Upper lobe of left lung (tissue), 4 donors: Measurements from ENCODE around the gene NREP.

Experiments used
- EP300 ChIP-seq, 4 donors: sonication (generic); formaldehyde crosslinking; IDR thresholded peaks; one replicate each; pipeline ENCODE4 v1.5.1; 2017; ENCODE audit warnings: antibody characterized with exemption in 4 of 4, control low read depth in 2 of 4
- TF ChIP-seq, protein P1 (sequence below), 6 experiments: fragments of 450-650 bp in 4 of 6; fragments of 200-600 bp in 2 of 6; sonication (generic) in 2 of 6; IDR thresholded peaks; one replicate each; pipeline ENCODE4 v1.5.1; 2016 to 2019; ENCODE audit warnings: antibody characterized with exemption in 6 of 6

DNA sequence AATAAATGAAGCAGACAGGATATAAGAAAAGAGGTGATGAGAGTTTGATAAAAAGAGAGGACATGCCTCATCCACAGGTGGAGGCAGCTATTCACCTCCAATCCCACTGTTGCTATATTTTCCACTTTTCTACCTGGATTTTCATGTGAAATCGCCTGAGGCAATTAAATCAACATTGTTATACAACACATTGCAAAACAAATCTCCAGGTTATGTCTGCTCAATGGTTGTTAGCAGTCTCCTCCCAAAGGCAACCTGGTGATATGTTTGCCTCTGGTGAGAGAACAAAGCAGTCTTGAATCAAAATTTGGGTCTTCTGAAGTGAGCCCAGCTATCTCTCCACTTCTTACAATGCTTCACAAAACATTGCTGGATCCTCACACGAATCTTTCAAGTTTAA, 30.0 kb downstream of the NREP start:
- TF ChIP-seq, protein P1, sequence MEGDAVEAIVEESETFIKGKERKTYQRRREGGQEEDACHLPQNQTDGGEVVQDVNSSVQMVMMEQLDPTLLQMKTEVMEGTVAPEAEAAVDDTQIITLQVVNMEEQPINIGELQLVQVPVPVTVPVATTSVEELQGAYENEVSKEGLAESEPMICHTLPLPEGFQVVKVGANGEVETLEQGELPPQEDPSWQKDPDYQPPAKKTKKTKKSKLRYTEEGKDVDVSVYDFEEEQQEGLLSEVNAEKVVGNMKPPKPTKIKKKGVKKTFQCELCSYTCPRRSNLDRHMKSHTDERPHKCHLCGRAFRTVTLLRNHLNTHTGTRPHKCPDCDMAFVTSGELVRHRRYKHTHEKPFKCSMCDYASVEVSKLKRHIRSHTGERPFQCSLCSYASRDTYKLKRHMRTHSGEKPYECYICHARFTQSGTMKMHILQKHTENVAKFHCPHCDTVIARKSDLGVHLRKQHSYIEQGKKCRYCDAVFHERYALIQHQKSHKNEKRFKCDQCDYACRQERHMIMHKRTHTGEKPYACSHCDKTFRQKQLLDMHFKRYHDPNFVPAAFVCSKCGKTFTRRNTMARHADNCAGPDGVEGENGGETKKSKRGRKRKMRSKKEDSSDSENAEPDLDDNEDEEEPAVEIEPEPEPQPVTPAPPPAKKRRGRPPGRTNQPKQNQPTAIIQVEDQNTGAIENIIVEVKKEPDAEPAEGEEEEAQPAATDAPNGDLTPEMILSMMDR (IDR thresholded peaks at IDR 0.05) = no peak
- TF ChIP-seq EP300 (IDR thresholded peaks at IDR 0.05) = no peak
